ENCODE results near the gene SSB.
"Not testable (repeated sequence)": the region's sequence is repeated elsewhere in the genome, so short reads cannot be mapped to it uniquely, and the experiment has no call there.

- TF ChIP-seq CTCF (IDR thresholded peaks at IDR 0.05); POLR2A (IDR thresholded peaks at IDR 0.05; ENCODE audit: low read depth); EP300 (IDR thresholded peaks at IDR 0.05); POLR2AphosphoS5 (IDR thresholded peaks at IDR 0.05): not testable (repeated sequence)
Observed at GRCh38 chr2:169816961-169817360, 18.3 kb downstream of the SSB start.
